Fibroblast of skin of right quadriceps (primary cell): ENCODE measurements around the gene GOLGA8A.
A peak's percentile ranks its signal among the peaks of the same experiment; 100 is the strongest.
"Not testable (repeated sequence)": the region's sequence is repeated elsewhere in the genome, so short reads cannot be mapped to it uniquely, and the experiment has no call there.

Source experiments
- DNase-seq: peaks from one replicate; pipeline ENCODE4 v3.0.0-alpha.2; 2013

GOLGA8A gene, protein sequence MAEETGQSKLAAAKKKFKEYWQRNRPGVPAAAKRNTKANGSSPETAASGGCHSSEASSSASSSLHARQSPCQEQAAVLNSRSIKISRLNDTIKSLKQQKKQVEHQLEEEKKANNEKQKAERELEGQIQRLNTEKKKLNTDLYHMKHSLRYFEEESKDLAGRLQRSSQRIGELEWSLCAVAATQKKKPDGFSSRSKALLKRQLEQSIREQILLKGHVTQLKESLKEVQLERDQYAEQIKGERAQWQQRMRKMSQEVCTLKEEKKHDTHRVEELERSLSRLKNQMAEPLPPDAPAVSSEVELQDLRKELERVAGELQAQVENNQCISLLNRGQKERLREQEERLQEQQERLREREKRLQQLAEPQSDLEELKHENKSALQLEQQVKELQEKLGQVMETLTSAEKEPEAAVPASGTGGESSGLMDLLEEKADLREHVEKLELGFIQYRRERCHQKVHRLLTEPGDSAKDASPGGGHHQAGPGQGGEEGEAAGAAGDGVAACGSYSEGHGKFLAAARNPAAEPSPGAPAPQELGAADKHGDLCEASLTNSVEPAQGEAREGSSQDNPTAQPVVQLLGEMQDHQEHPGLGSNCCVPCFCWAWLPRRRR

DNA sequence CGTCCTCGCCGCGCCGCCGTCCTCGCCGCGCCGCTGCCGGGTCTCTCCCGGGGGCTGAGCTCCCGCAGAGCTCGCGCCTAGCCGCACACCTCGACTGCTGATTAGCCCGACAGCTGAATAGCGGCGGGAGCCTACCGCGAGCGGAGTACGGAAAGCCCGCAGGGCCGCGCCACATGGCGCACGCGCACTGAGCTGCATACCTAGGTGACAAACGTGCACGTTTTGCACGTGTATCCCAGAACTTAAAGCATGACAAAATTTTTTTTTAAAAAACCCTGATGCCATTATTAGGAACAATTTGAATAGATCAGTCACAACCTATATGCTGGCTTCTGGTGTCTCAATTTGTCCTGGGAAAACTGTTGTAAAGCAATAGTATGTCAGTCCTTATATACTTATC lies at the start of gene GOLGA8A:
TSS of gene GOLGA8A (minus strand) at position 122 of the 400 bp plus-strand sequence. CDS start 48,117 bp downstream, outside the sequence.
- DNase-seq = peak; percentile 82

DNA sequence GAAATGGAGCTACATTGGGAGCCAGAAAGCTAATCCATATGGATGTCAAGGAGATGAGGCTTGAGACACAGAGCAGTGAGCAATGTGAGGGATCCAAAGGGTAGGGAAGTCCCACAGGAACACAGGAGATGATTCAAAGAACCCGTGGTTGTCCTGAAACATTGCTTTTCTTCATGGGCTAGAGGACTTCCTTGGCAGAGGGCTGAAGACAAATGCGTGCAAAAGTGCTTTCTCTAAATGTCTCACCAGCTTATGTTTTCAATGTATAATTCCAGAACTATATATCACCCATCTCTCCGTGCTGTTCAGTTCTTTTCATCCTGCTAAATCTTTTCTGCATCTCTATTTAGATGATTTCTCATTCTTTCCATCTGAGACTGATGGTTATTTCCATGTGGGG lies 46.0 kb upstream of the GOLGA8A start:
- DNase-seq = no peak

DNA sequence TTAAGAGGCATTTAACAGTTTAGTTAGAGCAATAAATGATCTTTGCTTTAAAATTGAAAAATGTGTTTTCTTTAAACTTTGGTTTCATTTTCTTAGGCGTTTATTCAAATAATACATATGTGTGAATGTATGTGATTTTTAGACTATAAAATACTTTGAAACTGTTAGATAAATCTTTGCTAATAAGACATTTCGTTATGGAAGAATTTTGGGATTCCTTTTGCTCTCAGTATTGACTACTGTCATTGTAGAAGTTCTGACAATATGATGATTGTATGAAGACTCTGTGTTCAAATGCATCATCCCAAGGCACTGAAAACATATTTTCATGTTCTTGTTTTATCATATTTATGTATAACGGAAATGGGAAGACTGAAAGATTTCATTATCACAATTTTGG lies 43.8 kb upstream of the GOLGA8A start:
- DNase-seq = no peak

DNA sequence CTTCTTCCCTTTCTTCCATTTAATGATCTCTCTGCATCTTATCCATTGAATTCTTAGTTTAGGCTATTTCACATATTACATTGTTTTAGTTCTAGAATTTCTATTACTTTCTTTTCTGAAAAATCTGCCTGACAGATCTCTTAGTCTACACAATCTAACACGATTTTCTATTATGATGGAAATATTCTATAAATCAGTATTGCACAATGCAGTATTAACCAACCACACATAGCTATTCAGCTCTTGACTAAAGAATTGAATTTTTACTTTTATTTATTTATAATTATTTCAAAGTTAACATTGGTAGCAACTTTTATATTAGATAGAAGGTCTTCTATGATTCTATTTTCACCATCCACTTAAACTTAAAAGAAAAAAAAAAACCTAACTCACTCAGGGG lies 36.2 kb upstream of the GOLGA8A start:
- DNase-seq = no peak

DNA sequence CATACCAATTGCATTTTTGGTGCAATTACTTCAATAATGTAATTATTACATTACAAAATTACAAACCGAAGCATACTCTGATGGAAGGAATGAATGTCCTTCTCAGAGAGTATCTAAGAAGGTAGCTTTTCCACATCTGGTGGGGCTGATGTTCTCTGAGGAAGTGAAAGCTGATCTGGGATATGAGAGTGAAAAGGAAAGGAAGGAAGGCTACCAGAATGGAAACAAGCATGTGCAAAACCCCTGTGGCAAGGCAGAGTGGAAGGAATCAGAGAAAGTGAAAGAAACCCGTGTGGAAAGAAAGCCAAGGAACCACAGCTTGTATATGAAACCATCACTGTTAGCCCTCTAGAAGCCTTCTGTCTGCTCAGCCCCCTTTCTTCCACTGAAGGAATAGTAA lies 35.3 kb upstream of the GOLGA8A start:
- no peak for DNase-seq

DNA sequence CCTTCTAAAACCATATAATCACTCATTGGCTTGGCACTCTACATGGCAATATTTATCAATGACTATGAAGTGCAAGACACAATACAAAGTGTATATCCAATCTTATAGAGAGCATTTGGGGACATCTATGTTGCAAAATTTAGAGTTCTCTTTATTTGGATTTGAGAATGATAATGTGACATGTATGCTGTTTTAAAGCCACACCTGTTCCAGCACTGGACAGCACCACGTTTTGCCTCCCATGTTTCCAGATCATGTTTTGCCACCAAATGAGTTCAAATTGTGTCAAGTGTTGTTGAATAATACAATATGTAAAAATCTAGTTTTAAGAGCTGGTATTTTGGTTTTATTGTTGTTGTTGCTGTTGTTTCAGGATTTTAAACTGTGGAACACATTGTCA lies 33.3 kb upstream of the GOLGA8A start:
- no peak for DNase-seq

DNA sequence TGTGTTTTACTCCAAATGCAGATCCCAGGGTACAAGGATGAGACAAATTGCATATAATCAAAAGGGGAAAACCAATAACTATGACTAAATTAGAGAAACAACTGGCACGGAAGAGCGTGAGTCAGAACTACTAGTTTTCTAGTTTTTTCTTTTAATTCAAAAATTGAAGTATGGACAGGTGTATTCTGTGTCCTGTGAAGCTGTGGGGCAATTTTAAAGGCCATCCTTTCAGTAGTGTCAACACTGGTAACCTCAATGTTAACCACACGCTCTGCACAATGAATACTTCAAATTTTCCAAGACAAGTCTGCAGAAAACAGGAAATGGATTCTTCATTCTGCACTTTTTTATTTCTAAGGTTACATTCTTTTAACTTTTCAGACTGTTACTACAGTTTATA lies 32.5 kb upstream of the GOLGA8A start:
- no peak for DNase-seq

DNA sequence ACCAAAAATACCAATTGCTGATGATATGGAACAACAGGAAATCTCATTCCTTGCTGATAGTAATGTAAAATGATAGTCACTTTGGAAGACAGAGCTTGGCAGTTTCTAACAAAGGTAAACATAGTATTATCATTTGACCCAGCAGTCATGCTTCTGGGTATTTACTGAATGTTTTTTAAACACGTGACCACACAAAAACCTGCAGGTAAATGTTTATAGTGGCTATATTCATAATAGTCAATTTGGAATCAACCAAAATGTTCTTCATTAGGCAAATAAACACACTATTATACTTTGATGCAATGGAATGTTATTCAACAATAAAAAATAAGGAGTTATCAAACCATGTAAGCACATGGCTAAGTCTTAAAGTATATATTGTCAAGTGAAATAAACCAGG lies 24.1 kb upstream of the GOLGA8A start:
- no peak for DNase-seq

DNA sequence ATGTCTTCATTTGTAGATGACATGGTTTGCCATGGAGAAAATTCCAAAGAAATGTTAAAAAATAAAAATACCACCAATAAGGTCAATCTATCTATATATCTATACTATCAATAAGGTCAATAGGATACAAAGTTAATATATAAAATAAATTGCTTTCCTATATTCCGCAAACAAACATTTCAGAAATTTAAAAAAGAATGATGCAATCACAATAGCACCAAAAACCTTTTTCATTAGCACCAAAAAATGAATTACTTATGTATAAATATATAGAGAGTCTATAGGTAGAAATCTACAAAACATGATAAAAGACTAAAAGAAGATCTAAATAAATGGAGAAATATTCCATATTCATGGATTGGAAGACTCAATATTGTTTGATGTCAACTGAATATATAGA lies 22.8 kb upstream of the GOLGA8A start:
- no peak for DNase-seq

DNA sequence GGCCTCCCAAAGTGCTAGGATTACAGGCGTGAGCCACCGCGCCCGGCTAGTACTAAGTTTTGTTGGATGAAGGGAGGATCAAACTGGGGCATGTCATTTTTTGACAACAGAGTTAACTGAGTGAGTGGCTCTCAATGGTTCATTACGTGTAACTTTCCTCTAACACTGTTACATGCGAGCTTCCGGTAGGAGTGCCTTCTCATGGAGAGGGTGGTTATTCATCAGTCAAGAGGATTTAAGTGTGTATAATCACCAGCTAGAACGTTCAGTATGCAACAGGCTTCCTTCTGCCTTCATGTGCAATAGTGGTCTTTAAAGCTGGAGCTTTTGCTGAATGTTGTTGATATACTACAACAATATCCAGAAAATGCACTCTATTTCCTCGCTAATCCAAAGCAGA lies 19.1 kb upstream of the GOLGA8A start:
- no peak for DNase-seq

DNA sequence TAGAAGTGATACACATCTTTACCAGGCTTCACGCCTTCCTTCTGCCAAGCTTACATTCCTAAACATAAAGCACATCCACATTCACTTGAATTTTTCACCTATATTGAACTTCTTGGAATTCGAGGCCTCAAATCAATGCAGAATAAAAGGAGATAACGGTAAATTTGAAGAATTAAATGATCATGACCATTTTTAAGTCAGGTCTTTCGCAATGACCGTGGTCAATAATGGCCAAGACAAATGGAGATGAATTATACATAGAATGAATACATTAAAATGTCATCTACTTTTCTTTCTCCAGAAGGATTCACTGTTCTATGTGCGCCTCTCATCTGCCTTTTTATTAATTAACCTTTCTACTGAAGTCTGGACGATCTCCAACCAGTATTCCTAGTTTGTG lies 5.3 kb upstream of the GOLGA8A start:
- no peak for DNase-seq

DNA sequence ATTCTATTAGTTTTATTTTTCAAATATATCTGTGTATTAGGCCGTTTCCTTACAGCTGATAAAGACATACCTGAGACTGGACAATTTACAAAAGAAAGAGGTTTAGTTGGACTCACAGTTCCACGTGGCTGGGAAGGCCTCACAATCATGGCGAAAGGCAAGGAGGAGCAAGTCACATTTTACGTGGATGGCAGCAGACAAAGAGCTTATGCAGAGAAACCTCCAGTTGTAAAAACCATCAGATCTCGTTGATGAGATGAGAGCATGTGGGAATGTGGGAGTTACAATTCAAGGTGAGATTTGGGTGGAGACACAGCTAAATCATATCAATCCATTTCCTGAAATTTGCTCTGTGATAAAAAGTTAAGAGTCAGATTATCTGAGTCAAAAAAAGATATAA lies 2.3 kb upstream of the GOLGA8A start:
- DNase-seq = no peak

DNA sequence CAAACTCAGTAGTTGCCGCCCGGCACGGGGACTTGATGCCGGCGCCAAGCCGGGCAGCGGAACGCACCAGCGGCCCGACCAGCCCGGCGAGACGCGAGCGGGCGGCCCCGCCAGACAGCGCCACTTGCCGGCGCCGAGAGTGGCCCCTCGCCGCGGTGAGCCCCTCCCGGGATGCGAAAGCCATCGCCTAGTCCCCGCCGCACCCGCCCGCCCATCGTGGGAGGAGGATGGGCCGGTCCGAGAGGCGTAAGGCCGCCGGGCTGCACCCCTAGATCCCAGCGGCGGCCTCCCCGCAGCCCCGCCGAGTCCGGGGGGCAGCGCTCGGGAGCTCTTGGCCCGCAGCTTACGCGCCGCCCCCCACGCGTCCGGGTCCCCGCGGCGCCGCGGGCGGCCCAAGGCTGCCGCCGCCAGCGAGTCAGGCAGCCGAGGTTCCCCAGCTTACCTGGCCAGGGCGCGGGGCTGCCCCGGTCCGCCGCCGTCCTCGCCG lies 609 bp downstream of the GOLGA8A start:
- DNase-seq = peak; percentile 41

DNA sequence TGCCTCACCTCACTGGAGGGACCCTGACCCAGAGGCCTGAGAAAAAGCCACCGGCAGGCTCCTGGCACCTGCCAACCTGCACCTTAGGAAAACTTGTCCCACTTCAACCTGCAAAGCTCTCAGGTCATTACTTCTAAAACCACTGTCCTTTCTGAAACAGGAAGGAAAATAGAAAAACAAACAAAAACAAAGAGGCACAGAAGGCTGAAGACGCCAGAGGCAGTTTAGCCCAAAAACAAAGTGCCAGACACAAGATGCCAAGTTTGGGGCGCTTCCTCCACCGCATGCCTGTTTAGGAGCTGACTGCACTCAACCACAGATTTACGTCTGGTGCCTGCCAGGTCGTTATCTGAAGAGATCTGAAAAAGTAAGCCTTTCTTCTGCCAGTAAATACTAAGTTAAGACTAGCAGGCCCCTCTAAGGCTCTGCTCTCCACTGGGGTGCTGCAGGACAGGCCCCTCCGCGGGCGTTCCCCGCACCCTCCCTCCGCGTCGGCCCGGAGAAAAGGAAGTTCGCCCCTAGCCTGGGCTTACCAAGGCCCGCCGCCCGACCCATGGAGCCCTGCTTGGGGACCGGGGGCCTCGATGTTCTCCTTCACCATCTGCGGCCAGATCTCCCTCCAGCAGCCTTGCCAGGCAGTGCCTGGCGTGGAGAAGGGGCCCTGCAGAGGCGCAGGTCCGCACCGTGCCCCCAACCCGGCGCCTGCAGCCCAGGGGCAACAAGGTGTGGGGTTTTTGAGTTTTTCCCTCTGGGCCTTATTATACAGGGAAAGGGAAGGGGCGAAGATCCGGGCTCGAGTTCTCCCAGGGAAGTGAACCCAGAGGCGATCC lies 1.3 kb downstream of the GOLGA8A start:
- DNase-seq = peak; percentile 8

DNA sequence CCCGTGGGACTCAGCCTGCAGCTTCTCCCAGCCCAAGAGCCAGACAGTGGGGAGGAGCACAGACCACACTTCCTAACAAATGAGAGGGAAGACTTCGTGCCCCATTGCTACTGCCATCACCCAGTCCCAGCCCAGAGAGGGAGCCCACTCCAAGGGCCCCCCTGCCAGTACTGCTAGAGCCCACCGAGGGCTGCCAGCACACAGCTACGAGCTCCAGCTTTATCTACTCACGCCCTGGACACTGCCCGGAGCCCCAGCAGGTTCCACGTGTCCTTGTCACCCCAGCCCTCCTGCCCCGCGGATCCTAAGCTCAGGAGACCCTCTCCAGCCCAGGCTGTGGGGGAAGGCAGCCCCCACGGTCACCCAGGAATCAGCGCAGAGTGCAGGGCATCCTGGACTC lies 1.9 kb downstream of the GOLGA8A start:
- no peak for DNase-seq

DNA sequence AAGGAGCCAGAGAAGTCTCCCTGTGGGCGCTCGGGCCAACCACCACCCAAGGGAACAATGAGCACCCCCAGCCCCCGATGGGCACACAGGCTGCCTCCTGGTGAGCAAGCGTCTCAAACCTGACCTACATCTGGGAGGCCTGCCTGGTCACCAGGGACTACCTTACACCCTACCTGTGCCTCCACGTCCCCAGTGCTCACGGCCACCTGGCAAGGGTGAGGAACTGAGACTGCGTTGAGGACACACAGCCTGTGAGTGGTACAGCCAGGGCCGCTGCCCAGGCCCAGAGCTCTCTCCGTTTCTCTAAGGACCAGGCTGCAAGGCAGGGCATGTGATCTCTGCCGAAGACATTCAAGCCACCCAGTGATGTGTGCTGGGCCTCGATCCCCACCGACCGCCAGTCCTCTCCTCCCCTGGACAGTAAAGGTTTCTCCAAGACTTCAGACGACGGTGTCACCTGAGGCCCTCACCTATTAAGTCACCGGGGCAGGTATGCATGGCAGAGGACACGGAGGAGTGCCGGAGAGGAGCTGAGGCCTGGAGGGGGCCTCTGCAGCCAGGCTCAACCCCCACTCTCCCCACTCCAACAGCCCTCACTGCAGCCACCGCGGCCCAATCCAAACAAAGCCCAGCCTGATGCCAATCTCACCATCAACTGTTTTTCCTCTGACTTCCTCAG lies 2.8 kb downstream of the GOLGA8A start:
- DNase-seq = no peak

DNA sequence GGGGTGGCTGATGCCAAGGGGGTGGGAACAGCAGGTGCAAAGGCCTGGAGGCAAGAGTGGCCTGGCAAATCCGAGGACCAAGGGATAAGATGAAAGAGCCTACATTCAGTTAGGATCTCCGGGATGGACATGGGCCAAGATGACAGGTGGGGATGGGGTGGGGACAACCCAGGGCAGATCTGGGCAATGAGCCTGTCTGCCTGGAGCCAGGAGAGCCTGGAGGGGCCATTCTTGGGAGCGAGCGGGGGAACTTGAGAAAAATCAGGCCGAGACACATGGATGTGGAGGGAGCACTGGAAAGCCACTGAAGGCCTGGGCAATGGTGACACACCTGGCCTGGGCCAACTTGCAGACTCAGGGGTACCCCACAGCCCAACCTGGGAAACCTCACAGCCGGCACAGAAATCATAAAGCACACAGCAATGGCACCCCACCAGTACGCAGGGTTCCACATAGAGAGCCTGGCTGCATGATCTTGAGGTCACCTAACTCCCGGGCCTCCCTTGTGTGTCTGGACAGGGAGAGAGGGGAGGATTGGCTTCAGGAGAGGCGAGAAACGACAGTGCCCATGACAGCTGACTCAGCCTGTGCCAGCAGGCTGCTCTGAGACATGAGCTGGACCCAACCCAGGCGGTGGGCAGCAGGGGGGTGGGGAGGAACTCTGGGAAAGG lies 3.5 kb downstream of the GOLGA8A start:
- not testable (repeated sequence) for DNase-seq

DNA sequence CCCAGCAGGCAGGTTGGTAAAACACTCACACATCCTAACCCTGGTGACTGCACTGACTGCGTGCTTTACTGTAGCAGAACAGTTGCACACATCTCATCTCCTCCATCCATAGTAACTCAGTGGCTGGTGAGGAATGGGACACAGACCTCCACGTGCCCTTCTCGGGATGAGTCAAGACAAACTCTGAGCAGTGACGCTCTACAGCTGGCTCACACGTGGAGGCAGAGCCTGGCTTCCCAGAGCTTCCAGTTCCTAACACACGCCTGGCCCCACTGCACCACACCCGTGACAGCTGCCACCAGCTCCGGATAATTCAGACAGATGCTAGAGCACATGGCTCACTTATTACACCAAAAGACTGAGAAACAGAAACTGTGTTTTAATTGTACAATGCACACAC lies 7.0 kb downstream of the GOLGA8A start:
- peak; percentile 35 for DNase-seq

DNA sequence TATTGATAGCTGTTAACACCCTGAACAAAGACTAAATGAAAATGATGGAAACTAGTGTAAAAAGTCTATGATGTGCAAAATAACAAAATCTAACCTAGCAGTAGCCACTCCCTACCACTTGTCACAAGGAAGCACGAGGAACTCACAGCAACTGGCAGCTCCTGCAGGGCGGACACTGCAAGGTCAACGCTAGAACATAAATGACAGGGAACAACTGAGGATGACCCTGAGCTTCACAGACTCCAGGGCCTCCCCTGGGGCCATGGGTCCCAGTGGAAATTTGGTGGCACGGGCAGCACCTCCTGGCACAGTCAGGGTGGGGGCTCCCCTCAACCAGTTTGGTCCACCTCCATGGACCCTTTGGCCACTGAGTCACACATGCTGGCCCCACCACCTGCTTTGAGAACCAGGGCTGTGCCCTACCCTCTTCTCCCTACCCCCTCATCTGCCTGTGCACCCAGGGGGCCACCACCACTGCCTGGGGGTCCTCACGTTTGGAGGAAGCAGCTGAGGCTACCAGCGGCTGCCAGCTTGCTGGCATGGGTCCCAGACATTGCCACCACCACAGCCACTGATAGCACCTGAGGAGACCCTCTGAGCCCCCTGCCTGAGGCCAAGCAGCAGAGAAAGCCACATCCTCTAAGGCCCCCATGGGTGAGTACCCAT lies 14.1 kb downstream of the GOLGA8A start:
- DNase-seq = not testable (repeated sequence)

DNA sequence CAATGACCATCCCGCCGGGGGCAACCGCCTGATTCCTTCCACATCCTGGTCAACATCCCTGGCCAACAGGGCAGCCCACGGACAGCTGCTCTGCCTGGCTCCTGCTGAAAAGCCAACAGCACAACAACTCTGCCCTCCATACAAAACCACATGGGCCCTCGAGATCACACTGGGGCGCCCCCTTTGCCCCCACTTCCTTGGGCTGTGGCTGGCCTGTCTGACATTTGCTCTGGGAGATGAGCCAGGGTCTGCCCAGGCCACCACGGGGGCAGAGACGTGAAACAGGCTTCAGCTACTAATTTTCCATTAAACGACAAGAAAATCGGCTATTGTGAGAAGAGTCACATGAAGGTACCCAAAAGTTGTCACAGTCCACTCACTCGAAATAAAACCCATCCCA lies 16.7 kb downstream of the GOLGA8A start:
- DNase-seq = not testable (repeated sequence)

DNA sequence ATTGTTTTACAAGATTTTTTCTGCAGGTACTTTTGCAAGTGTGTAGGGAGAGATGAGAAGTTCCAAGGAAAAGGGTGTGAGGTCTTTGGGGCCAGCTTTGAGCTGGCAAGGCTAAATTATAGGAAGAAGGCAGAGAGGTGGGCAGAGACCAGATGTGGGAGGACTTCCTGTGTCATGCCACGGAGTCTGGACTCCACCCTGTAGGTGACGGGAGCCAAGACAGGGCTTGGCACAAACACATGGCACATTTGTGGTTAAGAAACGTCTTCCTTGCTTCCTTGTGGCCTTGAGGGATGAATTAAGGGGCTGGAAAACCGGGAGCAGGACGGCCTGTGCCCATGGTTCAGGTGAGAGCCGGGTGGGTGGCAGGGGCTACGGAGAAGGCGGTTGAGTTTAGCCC lies 19.2 kb downstream of the GOLGA8A start:
- not testable (repeated sequence) for DNase-seq

DNA sequence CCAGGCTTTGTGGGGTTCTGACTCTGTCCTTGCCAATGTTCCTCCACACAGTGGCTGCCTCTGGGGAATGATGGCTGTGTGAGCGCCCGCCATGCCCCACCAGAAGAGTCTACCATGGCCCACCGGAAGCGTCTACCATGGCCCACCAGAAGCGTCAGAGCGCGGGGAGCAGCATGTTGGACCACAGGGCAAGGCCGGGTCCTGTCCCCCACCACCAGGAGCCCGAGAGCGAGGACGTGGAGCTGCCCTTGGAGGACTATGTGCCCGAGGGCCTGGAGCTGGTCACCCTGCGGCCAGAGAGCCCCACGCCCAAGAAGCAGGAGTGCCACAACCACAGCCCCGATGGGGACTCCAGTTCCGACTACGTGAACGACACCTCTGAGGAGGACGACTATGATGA lies 28.1 kb downstream of the GOLGA8A start:
- DNase-seq = not testable (repeated sequence)
